GM19351 (cell line): ENCODE measurements around the gene NOS1AP.
"Not testable (repeated sequence)": the region's sequence is repeated elsewhere in the genome, so short reads cannot be mapped to it uniquely, and the experiment has no call there.

Source experiments
- ATAC-seq: cut with Tn5 transposase; IDR thresholded peaks from one replicate; pipeline ENCODE4 v1.9.1; 2021; ENCODE audit warnings: mild to moderate bottlenecking, moderate library complexity; ENCODE audit not compliant: unreplicated experiment

NOS1AP gene

DNA sequence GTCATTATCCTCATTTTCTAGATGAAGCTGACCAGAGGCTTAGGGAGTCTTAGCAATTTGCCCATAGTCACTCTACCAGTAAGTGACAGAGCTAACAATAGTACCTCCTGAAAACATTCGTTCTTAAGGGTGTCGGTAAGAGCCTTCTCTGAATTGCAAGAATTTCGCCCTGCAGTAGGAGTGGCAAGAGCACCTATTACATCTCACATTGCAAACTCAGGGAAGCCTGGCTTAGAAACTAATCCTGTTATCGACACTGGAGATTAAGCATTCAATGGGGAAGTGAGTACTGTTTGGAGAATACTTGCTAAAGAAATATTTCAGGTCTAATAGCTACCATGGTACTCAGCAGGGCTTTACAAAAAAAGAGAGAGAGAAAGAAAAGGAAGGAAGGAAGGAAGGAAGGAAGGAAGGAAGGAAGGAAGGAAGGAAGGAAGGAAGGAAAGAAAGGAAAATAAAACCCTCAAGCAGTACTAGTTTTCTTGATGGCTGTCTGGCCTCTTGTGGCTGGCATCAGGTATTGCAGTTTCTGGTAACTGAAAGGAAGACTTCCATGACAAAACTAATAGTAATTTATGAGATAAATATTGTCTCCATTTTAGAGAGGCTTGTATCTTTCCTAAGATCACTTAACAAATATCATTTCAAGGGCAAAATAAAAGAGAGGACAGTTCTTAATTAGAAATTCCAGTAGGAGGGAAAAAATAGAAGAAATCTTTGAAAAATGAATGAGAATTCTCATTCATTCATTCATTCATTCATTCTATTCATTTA is 322.5 kb downstream of the NOS1AP start:
- peak; percentile 50 for ATAC-seq

DNA sequence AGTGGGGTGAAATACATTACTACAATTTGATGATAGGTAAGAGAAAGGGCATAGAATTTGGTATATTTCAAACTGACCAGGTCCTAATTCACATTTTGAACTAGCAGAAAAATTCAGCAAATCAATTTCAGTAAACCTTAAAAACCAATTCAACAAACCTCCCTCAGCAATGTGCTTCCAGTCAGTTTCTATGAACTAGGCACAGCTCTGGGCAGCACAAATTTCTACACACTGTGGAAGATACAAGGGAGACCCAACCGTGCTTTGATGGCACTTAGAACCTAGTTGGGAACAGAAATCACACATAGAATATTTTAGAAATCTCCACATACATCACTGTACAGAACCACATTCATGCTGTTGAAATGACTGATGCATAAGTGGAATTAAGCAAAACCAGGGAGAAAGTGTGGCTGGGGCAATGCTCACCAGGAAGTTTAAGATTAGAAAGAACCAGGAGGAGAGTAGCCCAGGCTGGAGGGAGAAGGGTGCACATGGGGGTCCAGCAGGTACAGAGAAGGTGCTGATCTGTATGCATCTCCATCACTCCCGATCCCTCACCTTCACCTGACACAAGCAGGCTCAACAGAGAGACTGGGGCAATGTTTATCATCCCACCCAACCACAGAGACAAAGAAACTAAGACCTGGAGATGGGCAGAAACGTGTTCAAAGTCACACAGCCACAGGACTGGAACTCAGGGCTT is 326.9 kb downstream of the NOS1AP start:
- ATAC-seq, result no peak

GRCh38 chr1:162397039-162397448 is 327.6 kb downstream of the NOS1AP start:
- no peak for ATAC-seq

DNA sequence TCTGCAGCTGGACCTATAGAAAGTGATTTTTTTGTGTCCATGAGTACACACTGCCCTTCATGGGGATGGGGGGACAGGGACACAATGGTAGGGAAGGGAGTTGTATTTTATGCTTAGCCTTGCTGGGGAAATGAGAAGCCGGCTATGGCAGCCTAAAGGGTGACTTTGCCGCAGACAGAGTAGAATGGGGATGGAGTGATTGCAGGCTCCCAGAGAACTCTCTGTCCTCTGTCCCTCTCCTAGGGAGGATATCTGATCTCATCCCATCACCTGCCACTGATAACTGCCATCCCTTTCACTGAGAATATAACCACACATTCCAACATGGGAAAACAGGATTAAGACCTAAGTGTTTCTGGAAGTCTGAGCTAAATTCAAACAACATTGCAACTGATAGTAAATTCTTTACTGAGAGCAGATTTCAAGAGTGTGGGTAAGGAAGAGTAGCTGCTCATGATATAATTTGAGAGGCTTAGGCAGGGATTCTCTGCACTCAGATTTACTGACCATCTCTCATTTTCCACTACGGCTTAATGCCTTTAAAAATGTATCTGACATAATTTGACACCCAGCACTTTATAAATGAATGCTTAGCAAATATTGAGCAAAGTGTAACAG is 328.6 kb downstream of the NOS1AP start:
- no peak for ATAC-seq

GRCh38 chr1:162398999-162399580 is 329.6 kb downstream of the NOS1AP start:
- no peak for ATAC-seq

DNA sequence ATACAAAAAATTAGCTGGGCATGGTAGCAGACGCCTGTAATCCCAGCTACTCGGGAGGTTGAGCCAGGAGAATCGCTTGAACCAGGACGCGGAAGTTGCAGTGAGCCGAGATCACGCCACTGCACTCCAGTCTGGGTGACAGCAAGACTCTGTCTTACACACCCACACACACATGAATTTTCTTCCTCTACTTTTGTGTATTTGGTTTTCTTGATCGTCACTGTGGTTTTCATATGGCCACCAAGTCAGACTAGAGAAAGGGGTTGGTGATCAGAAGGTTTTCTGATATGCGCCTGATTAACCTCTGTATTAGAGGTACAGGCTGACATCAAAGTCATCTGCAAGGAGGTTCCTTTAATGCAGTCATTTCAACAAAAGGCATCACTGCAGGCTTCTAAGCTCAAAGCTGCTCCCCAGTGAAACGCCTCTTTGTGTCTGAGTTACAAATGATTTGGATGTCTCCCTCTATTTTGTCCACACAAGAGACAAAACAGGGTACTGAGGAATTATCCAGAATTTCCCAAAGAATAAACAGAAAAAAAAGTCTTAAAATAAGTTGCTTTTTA is 331.4 kb downstream of the NOS1AP start:
- ATAC-seq, result no peak

GRCh38 chr1:162404550-162405160 is 335.2 kb downstream of the NOS1AP start:
- no peak for ATAC-seq

GRCh38 chr1:162405800-162406199 is 336.3 kb downstream of the NOS1AP start:
- no peak for ATAC-seq

DNA sequence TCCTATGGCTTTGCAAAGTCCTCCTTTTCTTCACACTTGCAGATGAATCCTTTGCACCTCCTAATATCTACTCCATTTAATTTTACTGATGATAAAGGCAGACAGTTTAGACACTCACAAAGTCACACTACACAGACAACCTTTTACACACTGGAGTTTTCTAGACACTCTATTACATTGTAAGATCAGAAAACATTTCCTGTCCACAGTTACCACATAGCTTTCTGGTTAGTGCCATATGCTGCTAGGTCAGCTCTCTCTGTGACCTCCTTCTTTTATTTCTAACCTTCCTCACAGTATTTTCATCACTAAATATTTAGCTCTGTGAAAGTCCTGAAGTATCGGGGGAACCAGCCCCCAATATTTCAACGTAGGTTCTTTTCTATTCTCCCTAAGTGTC is 337.3 kb downstream of the NOS1AP start:
- ATAC-seq, result no peak

- ATAC-seq, result no peak
Measured at GRCh38 chr1:162407539-162407938, 338.0 kb downstream of the NOS1AP start.

DNA sequence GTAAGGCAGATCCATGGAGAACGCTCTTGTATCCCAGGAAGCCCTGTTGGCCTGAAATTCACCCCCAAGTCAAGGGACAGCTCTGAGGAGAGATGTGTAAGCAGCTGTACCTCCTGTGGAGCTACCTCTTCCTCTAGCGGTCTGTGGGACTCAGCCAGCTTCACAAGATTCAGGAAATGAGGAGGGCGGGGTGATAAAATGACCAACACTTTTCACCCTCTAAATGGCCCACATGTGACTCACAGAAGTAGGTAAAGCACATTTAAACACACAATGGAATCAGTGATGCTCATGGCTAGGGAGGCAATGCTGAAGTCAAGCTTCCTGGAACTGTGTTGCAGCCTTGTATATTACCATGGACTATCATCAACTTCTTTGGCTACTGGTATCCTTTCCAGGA is 342.5 kb downstream of the NOS1AP start, which contains the start of gene SH2D1B:
SH2D1B (minus strand) TSS at position 135 of the 400 bp plus-strand sequence; CDS start at position 15, 120 bp downstream.
- no peak for ATAC-seq

GRCh38 chr1:162416215-162416614 is 346.7 kb downstream of the NOS1AP start:
- ATAC-seq, result no peak

DNA sequence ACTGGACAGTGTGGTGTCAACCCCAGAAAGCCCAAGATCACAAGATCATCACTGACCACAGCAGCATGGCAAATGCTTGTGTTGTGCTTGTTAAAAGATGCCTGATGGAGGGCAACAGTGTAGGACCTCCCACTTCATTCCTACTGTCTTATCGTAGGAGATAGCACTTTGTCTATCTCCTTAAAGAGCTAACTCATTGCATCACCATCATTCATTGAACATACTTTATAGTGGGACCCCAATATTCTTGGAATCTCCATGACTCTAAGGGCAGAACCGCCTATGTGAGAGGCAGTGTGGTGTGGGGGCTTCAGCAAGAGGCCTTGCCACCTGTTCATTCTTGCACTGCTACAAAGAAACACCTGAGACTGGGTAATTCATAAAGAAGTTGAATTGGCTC is 347.4 kb downstream of the NOS1AP start:
- ATAC-seq, result no peak

DNA sequence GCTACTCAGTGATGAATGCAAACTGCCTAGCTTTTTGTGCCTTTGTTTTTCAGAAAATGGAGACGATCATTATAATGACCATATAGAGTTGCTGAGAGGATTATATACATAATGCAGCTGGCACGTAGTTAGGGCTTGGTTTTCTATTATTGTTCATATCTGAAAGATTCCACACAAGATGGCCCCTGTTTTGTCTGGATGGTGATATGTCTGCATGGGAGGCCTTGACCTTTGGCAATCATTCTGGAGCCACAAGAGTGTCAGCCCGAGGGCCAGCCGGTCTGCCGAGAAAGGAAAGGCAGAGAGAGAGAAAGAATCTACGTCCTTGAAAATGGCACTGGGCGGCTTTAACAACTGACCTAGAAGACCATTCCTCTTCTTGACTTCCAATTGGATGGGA is 348.2 kb downstream of the NOS1AP start:
- ATAC-seq, result no peak

DNA sequence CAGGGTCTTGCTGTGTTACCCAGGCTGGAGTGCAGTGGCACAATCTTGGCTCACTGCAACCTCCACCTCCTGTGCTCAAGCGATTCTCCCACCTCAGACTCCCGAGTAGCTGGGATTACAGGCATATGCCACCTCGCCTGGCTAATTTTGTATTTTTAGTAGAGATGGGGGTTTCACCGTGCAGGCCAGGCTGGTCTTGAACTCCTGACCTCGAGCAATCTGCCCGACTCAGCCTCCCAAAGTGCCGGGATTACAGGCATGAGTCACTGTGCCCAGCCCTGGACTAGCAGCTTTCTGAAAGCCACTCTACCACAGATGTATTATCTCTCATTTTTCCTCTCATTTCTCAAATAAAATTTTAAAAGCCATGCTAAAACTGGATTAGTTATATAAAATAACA is 349.1 kb downstream of the NOS1AP start:
- ATAC-seq, result not testable (repeated sequence)

DNA sequence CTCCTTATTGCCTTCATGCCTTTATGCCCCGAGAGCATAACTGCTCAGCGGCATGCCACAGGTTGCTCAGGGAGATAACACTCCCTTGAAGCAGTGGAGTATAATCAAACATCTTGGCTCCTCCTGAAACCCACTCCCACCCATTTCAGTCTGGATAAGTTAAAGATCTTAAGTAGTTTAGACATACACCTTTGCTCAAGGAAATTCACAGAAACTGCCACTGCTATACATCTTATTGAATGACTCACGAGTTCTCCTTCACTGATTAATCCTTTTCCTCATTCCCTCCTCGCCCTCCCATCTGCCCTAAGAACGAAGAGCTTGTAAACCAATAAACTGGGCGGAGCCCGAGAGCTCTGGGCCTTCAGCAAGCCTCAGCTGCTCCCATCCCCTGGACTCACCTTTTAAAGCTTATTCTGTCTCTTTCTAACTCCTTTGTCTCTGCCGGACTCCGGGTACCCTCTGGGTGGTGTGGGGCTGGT is 350.0 kb downstream of the NOS1AP start:
- ATAC-seq, result not testable (repeated sequence)
